ENCODE measurements around the gene VSIG10L. TPM values are rescaled to one million over a fixed set of nuclear protein-coding genes. Genes with fewer than 3 reads are reported as not detected.

The VSIG10L gene
- total RNA-seq, 1 experiment from 2014 or later: 4.5 TPM

GRCh38 chr19:51372649-51373504, 30.9 kb upstream of the VSIG10L start, which contains the start of gene NKG7:
Gene NKG7 (minus strand): TSS chr19:51372654. CDS start chr19:51372535, 119 bp downstream.
- Histone ChIP-seq H3K4me1 (peaks cover 5% of the 10 kb centered on the region; the same call in 1 of the 2 replicates), H3K9me3 (no peaks in the 10 kb centered on the region), H3K27me3 (replicated peaks; ENCODE audit: control insufficient read depth, insufficient read depth, low read length) (no peaks in the 10 kb centered on the region), H3K4me3 (ENCODE audit: low read depth, low read length) (no peak within 1 kb of the TSS), H3K36me3 (ENCODE audit: control insufficient read depth, insufficient read depth, low read length) (no peaks in the 10 kb centered on the region)
- ChIA-PET POLR2A (no interaction called here), CTCF (interaction anchor here (1.6 kb wide), 1 partner anchor 33 kb away, joined by 4 read pairs; no protein-coding TSS in a partner anchor)
- DNase-seq: no peak
- Mint-ChIP-seq H3K27ac (ENCODE audit: unreplicated experiment) (no peak within 1 kb of the TSS), H3K9me3 (ENCODE audit: unreplicated experiment) (no peaks in the 10 kb centered on the region), H3K27me3 (ENCODE audit: insufficient read depth, unreplicated experiment) (no peaks in the 10 kb centered on the region), H3K36me3 (ENCODE audit: insufficient read depth, unreplicated experiment) (peaks cover 8% of the 10 kb centered on the region), H3K4me1 (ENCODE audit: low read depth, unreplicated experiment) (no peaks in the 10 kb centered on the region), H3K4me3 (ENCODE audit: unreplicated experiment) (no peak within 1 kb of the TSS)
- no TSS peak for BruUV-seq (replicated peaks)
- TF ChIP-seq CTCF (IDR thresholded peaks at IDR 0.05; ENCODE audit: insufficient read depth in 1 of 2, low read depth in 1 of 2, low read length in 1 of 2, severe bottlenecking in 1 of 2, unreplicated experiment in 1 of 2): no peak
- intact Hi-C loops (cut with micrococcal nuclease; ENCODE audit: unreplicated experiment): no loop called here

- H3K9me3 Mint-ChIP-seq (ENCODE audit: unreplicated experiment): no peaks in the 10 kb centered on the region
- POLR2A ChIA-PET: no interaction called here
- Histone ChIP-seq H3K4me1 (peaks cover 5% of the 10 kb centered on the region; the same call in 1 of the 2 replicates), H3K36me3 (ENCODE audit: control insufficient read depth, insufficient read depth, low read length) (no peaks in the 10 kb centered on the region), H3K4me3 (ENCODE audit: low read depth, low read length) (no peak overlapping the region), H3K27me3 (replicated peaks; ENCODE audit: control insufficient read depth, insufficient read depth, low read length) (no peaks in the 10 kb centered on the region), H3K9me3 (no peaks in the 10 kb centered on the region)
- H3K36me3 Mint-ChIP-seq (ENCODE audit: insufficient read depth, unreplicated experiment): peaks cover 13% of the 10 kb centered on the region
- no peak overlapping the region for H3K4me3 Mint-ChIP-seq (ENCODE audit: unreplicated experiment)
- DNase-seq: no peak
- no TSS peak for BruUV-seq (replicated peaks)
- no peak overlapping the region for H3K27ac Mint-ChIP-seq (ENCODE audit: unreplicated experiment)
- H3K27me3 Mint-ChIP-seq (ENCODE audit: insufficient read depth, unreplicated experiment): no peaks in the 10 kb centered on the region
- TF ChIP-seq CTCF (IDR thresholded peaks at IDR 0.05; ENCODE audit: insufficient read depth in 1 of 2, low read depth in 1 of 2, low read length in 1 of 2, severe bottlenecking in 1 of 2, unreplicated experiment in 1 of 2): no peak
- intact Hi-C loops (cut with micrococcal nuclease; ENCODE audit: unreplicated experiment): no loop called here
- CTCF ChIA-PET: interaction anchor here (1.6 kb wide), 1 partner anchor 33 kb away, joined by 4 read pairs; no protein-coding TSS in a partner anchor
- no peaks in the 10 kb centered on the region for H3K4me1 Mint-ChIP-seq (ENCODE audit: low read depth, unreplicated experiment)
These were observed 30.2 kb upstream of the VSIG10L start for GRCh38 chr19:51372021-51372648.

- no peak overlapping the region for H3K4me3 Mint-ChIP-seq (ENCODE audit: unreplicated experiment)
- no peak for DNase-seq
These were observed 29.3 kb upstream of the VSIG10L start for GRCh38 chr19:51371186-51371690.

More at GRCh38 chr19:51371186-51371690, 29.3 kb upstream of the VSIG10L start:
- H3K9me3 ChIP-seq: no peaks in the 10 kb centered on the region
- H3K4me1 Mint-ChIP-seq (ENCODE audit: low read depth, unreplicated experiment): no peaks in the 10 kb centered on the region
- H3K9me3 Mint-ChIP-seq (ENCODE audit: unreplicated experiment): no peaks in the 10 kb centered on the region
- intact Hi-C loops (cut with micrococcal nuclease; ENCODE audit: unreplicated experiment): no loop called here
- H3K27me3 Mint-ChIP-seq (ENCODE audit: insufficient read depth, unreplicated experiment): no peaks in the 10 kb centered on the region
- H3K36me3 ChIP-seq (ENCODE audit: control insufficient read depth, insufficient read depth, low read length): no peaks in the 10 kb centered on the region
- peaks cover 18% of the 10 kb centered on the region for H3K36me3 Mint-ChIP-seq (ENCODE audit: insufficient read depth, unreplicated experiment)
- CTCF ChIA-PET: interaction anchor here (1.6 kb wide), 1 partner anchor 32 kb away, joined by 4 read pairs; no protein-coding TSS in a partner anchor
- no peak for TF ChIP-seq CTCF (IDR thresholded peaks at IDR 0.05; ENCODE audit: insufficient read depth in 1 of 2, low read depth in 1 of 2, low read length in 1 of 2, severe bottlenecking in 1 of 2, unreplicated experiment in 1 of 2)
- H3K27ac Mint-ChIP-seq (ENCODE audit: unreplicated experiment): no peak overlapping the region
- no peaks in the 10 kb centered on the region for H3K27me3 ChIP-seq (replicated peaks; ENCODE audit: control insufficient read depth, insufficient read depth, low read length)
- peaks cover 5% of the 10 kb centered on the region; the same call in 1 of the 2 replicates for H3K4me1 ChIP-seq
- POLR2A ChIA-PET: no interaction called here
- H3K4me3 ChIP-seq (ENCODE audit: low read depth, low read length): no peak overlapping the region
- BruUV-seq (replicated peaks): no TSS peak

Measured in Caco-2 (cell line).